SU-DHL-6 (cell line): ENCODE measurements around the gene LPIN3.

Experiments used
- EZH2phosphoT487 ChIP-seq: fragments of 200-600 bp; sonication (generic), shearing (Covaris generic); conservative IDR thresholded peaks from 2 replicates; pipeline ENCODE4 v1.6.1; 2018; ENCODE audit warnings: mild to moderate bottlenecking, antibody characterized with exemption, low read length, moderate library complexity, mixed read lengths
- TF ChIP-seq, protein P1 (sequence below): fragments of 200-600 bp; sonication (generic); IDR thresholded peaks from one replicate; pipeline ENCODE4 v1.5.1; 2017; ENCODE audit warnings: antibody characterized with exemption, mild to moderate bottlenecking, low read length, moderate library complexity; ENCODE audit not compliant: insufficient read depth, poor library complexity, severe bottlenecking

DNA sequence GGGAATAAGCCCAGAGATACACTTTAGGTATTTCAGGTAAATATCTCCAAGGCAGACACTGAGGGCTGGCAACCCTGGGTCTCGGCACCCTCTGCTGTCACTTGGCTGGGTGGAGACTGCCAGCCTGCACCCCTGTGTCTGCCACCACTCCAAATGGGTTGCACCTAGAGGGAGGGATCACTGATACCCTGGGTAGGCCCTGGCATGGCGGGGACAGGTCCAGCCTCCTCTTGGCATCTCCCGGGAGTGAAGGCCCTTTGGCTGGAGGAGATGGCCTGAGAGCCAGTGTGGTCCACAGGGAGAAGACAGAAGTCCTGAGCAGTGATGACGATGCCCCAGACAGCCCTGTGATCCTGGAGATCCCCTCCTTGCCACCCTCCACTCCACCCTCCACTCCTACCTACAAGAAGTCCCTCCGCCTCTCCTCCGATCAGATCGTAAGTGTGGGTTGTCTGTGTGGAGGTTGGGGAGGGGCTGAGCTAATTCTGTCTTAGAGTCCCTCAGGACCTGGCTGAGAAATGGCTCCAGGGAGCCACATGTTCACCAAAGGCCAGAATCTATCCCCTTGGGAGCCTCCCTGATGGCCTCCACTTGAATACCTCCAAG is 15.1 kb downstream of the LPIN3 start:
- TF ChIP-seq, protein P1, sequence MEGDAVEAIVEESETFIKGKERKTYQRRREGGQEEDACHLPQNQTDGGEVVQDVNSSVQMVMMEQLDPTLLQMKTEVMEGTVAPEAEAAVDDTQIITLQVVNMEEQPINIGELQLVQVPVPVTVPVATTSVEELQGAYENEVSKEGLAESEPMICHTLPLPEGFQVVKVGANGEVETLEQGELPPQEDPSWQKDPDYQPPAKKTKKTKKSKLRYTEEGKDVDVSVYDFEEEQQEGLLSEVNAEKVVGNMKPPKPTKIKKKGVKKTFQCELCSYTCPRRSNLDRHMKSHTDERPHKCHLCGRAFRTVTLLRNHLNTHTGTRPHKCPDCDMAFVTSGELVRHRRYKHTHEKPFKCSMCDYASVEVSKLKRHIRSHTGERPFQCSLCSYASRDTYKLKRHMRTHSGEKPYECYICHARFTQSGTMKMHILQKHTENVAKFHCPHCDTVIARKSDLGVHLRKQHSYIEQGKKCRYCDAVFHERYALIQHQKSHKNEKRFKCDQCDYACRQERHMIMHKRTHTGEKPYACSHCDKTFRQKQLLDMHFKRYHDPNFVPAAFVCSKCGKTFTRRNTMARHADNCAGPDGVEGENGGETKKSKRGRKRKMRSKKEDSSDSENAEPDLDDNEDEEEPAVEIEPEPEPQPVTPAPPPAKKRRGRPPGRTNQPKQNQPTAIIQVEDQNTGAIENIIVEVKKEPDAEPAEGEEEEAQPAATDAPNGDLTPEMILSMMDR: no peak
- TF ChIP-seq EZH2phosphoT487: no peak
